KMS-11 (cell line): ENCODE data around the gene SFN.

Source experiments
- H2AFZ ChIP-seq: fragments of 200-600 bp; sonication (generic); 2 replicates; pipeline ENCODE4 v1.6.1; 2016; ENCODE audit warnings: antibody characterized with exemption, mixed run types, low read depth
- H3K27ac ChIP-seq: fragments of 200-600 bp; sonication (generic); 2 replicates; pipeline ENCODE4 v1.6.1; 2016; ENCODE audit warnings: mild to moderate bottlenecking, mixed run types
- H3K27me3 ChIP-seq: fragments of 200-600 bp; sonication (generic); 2 replicates; pipeline ENCODE4 v1.6.1; 2017; ENCODE audit warnings: mild to moderate bottlenecking, low read depth, mixed run types, moderate library complexity; ENCODE audit not compliant: insufficient read depth
- H3K36me3 ChIP-seq: fragments of 200-600 bp; sonication (generic); 2 replicates; pipeline ENCODE4 v1.6.1; 2017; ENCODE audit warnings: mild to moderate bottlenecking, mixed run types; ENCODE audit not compliant: insufficient read depth
- H3K4me1 ChIP-seq: fragments of 200-600 bp; sonication (generic); 2 replicates; pipeline ENCODE4 v1.6.1; 2016; ENCODE audit warnings: mild to moderate bottlenecking, low read depth, mixed run types; ENCODE audit not compliant: poor library complexity, severe bottlenecking
- H3K4me2 ChIP-seq: fragments of 200-600 bp; sonication (generic); 2 replicates; pipeline ENCODE4 v1.7.0; 2016; ENCODE audit warnings: mild to moderate bottlenecking, mixed run types
- H3K4me3 ChIP-seq: fragments of 200-600 bp; sonication (generic); IDR thresholded peaks from 2 replicates; pipeline ENCODE4 v1.6.1; 2017; ENCODE audit warnings: low read depth, low read length, mixed read lengths; ENCODE audit not compliant: insufficient read depth
- H3K79me2 ChIP-seq: fragments of 200-600 bp; sonication (generic); 2 replicates; pipeline ENCODE4 v1.6.1; 2016; ENCODE audit warnings: low read depth, mixed run types; ENCODE audit not compliant: insufficient read depth
- H3K9ac ChIP-seq: fragments of 200-600 bp; sonication (generic); 2 replicates; pipeline ENCODE4 v1.6.1; 2016; ENCODE audit warnings: mild to moderate bottlenecking, mixed run types
- H4K20me1 ChIP-seq: fragments of 200-600 bp; sonication (generic); 2 replicates; pipeline ENCODE4 v1.6.1; 2016; ENCODE audit warnings: mild to moderate bottlenecking, mixed run types; ENCODE audit not compliant: insufficient read depth
- TF ChIP-seq, protein P1 (sequence below): fragments of 200-600 bp; sonication (generic); conservative IDR thresholded peaks from 2 replicates; pipeline ENCODE4 v1.6.1; 2017; ENCODE audit warnings: low read depth, mild to moderate bottlenecking, antibody characterized with exemption, low read length, moderate library complexity, mixed read lengths

The SFN gene

DNA sequence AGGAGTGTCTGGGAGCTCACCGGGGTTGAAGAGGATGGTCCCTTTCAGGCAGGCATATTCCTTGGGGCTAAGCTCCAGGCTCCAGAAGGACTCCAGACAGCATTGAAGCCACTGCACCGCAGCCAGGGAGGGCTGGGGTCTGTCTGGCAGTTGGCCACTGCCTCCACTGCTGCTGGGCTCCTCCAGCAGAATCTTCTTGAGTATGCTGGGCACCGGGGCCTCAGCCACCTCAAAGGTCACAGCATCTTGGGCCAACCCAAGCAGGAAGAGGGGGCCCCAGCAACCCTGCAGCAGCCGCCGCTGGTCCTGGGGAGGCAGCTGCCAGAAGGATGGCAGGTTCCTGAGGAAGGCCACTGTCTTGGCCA lies 50.4 kb downstream of the SFN start:
- H2AFZ ChIP-seq: no peak overlapping the region
- H4K20me1 ChIP-seq: no peaks in the 10 kb centered on the region
- H3K4me1 ChIP-seq: no peaks in the 10 kb centered on the region
- TF ChIP-seq, protein P1, sequence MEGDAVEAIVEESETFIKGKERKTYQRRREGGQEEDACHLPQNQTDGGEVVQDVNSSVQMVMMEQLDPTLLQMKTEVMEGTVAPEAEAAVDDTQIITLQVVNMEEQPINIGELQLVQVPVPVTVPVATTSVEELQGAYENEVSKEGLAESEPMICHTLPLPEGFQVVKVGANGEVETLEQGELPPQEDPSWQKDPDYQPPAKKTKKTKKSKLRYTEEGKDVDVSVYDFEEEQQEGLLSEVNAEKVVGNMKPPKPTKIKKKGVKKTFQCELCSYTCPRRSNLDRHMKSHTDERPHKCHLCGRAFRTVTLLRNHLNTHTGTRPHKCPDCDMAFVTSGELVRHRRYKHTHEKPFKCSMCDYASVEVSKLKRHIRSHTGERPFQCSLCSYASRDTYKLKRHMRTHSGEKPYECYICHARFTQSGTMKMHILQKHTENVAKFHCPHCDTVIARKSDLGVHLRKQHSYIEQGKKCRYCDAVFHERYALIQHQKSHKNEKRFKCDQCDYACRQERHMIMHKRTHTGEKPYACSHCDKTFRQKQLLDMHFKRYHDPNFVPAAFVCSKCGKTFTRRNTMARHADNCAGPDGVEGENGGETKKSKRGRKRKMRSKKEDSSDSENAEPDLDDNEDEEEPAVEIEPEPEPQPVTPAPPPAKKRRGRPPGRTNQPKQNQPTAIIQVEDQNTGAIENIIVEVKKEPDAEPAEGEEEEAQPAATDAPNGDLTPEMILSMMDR: no peak
- H3K79me2 ChIP-seq: no peaks in the 10 kb centered on the region
- no peak overlapping the region for H3K27ac ChIP-seq
- H3K4me3 ChIP-seq: no peak overlapping the region
- no peaks in the 10 kb centered on the region for H3K36me3 ChIP-seq
- H3K27me3 ChIP-seq: no peaks in the 10 kb centered on the region
- H3K4me2 ChIP-seq: no peak overlapping the region
- no peak overlapping the region for H3K9ac ChIP-seq
